Fibroblast of the aortic adventitia (primary cell): ENCODE measurements around the gene TNKS1BP1. TPM values are rescaled to one million over a fixed set of nuclear protein-coding genes. Genes with fewer than 3 reads are reported as not detected.
"Not testable (repeated sequence)": the region's sequence is repeated elsewhere in the genome, so short reads cannot be mapped to it uniquely, and the experiment has no call there.

Source experiments
- DNase-seq: peaks from one replicate; pipeline ENCODE4 v3.0.0-alpha.2; 2010; ENCODE audit warnings: low read depth
- H3K4me3 ChIP-seq: 2 replicates; pipeline ENCODE4 v1.5.1; 2011; ENCODE audit warnings: low read depth, mild to moderate bottlenecking, control low read depth, low read length, moderate library complexity
- total RNA-seq: library from RNA; depleted of rRNA; stranded (reverse); fragments of >200 nt; gene quantifications from 2 replicates; pipeline ENCODE4 v1.2.3, GENCODE V29; 2012; ENCODE audit warnings: low replicate concordance
- TF ChIP-seq, protein P1 (sequence below): IDR thresholded peaks from 2 replicates; pipeline ENCODE4 v1.5.1; 2011; ENCODE audit warnings: mild to moderate bottlenecking, low read length, control low read depth, inconsistent platforms; ENCODE audit not compliant: insufficient read depth

The TNKS1BP1 gene
- total RNA-seq, 1 donor: 70.0 TPM

DNA sequence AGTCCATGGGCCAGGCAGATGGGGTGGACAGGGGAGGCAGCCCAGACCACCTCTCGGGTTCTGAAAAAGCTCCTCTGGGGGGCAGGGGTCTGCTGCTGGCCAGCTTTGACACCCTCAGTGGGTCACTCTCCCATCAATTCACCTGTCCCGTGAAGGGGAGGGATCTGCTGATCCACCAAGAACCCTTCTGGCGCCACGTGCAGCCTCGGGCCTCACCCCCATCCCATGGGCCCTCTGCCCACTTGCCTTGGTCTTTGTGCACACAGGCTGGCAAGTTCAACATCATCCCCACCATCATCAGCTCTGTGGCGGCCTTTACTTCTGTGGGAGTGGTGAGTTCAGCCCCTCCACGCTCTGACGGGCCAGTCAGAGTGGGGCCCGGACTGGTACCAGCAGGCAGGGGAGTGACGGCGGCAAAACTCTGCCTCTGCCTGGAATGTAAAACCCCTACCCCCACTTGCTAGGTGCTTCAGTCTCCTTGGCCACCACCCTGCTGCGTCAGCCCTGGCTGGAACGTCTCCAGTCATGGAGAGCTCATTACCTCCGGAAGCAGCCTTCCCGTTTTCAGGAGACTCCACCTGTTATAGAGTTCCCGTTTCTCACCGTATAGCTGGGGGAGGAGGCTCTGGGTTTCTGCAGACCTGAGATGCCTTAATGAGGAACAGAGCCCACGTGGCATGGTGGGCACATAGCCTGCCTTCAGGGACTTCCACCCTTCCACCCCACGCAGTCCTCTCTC lies 43.5 kb upstream of the TNKS1BP1 start:
- no peak overlapping the region for H3K4me3 ChIP-seq
- TF ChIP-seq, protein P1, sequence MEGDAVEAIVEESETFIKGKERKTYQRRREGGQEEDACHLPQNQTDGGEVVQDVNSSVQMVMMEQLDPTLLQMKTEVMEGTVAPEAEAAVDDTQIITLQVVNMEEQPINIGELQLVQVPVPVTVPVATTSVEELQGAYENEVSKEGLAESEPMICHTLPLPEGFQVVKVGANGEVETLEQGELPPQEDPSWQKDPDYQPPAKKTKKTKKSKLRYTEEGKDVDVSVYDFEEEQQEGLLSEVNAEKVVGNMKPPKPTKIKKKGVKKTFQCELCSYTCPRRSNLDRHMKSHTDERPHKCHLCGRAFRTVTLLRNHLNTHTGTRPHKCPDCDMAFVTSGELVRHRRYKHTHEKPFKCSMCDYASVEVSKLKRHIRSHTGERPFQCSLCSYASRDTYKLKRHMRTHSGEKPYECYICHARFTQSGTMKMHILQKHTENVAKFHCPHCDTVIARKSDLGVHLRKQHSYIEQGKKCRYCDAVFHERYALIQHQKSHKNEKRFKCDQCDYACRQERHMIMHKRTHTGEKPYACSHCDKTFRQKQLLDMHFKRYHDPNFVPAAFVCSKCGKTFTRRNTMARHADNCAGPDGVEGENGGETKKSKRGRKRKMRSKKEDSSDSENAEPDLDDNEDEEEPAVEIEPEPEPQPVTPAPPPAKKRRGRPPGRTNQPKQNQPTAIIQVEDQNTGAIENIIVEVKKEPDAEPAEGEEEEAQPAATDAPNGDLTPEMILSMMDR: no peak
- no peak for DNase-seq

- no peak for DNase-seq
- H3K4me3 ChIP-seq: no peak overlapping the region
- TF ChIP-seq, protein P1: no peak
Measured at GRCh38 chr11:57364851-57365660, 40.3 kb upstream of the TNKS1BP1 start.

- TF ChIP-seq, protein P1: no peak
Measured at GRCh38 chr11:57363131-57364080, 38.7 kb upstream of the TNKS1BP1 start.

GRCh38 chr11:57361926-57362325 lies 37.2 kb upstream of the TNKS1BP1 start:
- H3K4me3 ChIP-seq: no peak overlapping the region
- no peak for DNase-seq
- TF ChIP-seq, protein P1: no peak

More at GRCh38 chr11:57363131-57364080, 38.7 kb upstream of the TNKS1BP1 start:
- DNase-seq: no peak
- no peak overlapping the region for H3K4me3 ChIP-seq

GRCh38 chr11:57361420-57361819 lies 36.7 kb upstream of the TNKS1BP1 start:
- DNase-seq, H3K4me3 ChIP-seq: not testable (repeated sequence)

- TF ChIP-seq, protein P1: no peak
- no peak for DNase-seq
- H3K4me3 ChIP-seq: no peak overlapping the region
Measured at GRCh38 chr11:57360991-57361390, 36.2 kb upstream of the TNKS1BP1 start.
